Subcutaneous adipose tissue (tissue), 4 donors: ENCODE results near the gene XRCC6. TPM values are rescaled to one million over a fixed set of nuclear protein-coding genes. Genes with fewer than 3 reads are reported as not detected.

Experiments
- CTCF ChIP-seq: fragments of 450-650 bp; IDR thresholded peaks from one replicate; pipeline ENCODE4 v1.5.1; 2016; ENCODE audit warnings: low read depth, mild to moderate bottlenecking, control low read depth, antibody characterized with exemption, moderate library complexity
- total RNA-seq, 4 donors: library from RNA; depleted of rRNA; stranded (reverse); fragments of >200 nt; gene quantifications; one replicate each; pipeline ENCODE4 v1.1.0, GENCODE V29; 2016

The XRCC6 gene
- total RNA-seq, 4 donors from 2014 or later: 151 to 186 (median 169) TPM

GRCh38 chr22:41647771-41648170 lies 26.7 kb downstream of the XRCC6 start:
- TF ChIP-seq CTCF: no peak

DNA sequence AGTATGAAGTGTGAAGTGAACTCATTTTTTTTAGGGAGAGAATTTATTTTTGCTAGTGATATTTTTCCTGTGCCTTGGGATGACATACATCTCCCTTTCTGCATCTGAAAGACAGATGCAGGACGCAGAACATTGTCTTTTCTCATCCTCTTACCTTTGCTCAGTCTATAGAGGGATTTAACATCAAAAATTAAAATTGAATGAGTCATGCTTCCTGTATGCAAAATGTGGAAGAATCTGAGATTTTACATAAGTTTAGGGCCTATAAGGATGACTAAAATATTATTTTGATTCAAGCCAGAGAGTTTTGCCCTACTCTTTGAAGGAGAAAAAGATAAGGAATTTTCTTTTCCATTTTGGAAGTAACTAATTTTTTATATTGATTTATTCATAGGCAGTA lies 27.3 kb downstream of the XRCC6 start:
- no peak for TF ChIP-seq CTCF

GRCh38 chr22:41650229-41650628 lies 29.1 kb downstream of the XRCC6 start:
- no peak for TF ChIP-seq CTCF

- no peak for TF ChIP-seq CTCF
Observed at GRCh38 chr22:41650821-41651220, 29.7 kb downstream of the XRCC6 start.

DNA sequence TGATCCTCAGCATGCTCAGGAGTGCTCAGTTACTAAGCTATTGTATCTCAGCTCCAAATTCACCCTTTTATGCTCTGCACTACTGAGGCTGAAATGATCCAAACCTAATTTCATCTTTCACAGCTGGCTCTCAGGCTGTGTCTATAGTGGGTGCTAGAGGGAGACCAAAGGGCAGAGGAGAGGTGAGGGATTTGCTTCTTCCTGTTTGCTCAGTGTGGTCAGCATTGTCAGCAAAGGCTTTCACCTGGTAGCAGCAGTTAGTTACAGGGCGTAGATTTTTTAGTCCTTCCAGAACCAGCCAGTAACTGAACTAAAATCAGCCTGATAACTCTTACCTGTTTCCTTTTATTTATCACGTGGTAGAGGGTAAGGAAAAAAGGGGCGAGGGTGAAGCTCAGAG lies 33.2 kb downstream of the XRCC6 start:
- TF ChIP-seq CTCF: no peak

- TF ChIP-seq CTCF: no peak
Observed at GRCh38 chr22:41656556-41656955, 35.5 kb downstream of the XRCC6 start.

- TF ChIP-seq CTCF: no peak
Observed at GRCh38 chr22:41657709-41658108, 36.6 kb downstream of the XRCC6 start.

DNA sequence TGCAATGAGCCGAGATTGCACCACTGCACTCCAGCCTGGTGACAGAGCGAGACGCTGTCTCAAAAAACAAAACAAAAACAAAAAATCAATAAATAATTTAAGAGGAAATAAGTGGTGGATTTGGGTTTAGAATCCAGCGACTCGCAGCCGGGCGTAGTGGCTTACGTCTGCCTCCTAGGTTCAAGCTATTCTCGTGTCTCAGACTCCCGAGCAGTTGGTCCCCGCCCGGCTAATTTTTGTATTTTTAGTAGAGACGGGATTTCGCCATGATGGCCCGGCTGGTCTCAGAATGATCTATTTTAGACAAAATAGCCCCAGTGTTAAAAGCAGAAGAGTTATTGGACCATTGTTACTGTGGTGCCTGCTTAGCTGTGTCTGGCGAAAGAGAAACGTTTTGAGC lies 37.8 kb downstream of the XRCC6 start:
- TF ChIP-seq CTCF: no peak
